Thoracic aorta (tissue), 2 donors: Measurements from ENCODE around the gene ZNF513. TPM values are rescaled to one million over a fixed set of nuclear protein-coding genes. Genes with fewer than 3 reads are reported as not detected.

Source experiments
- ATAC-seq: fragments of 150-250 bp; one replicate; pipeline ENCODE4 v1.8.0; 2017; ENCODE audit warnings: low read depth; ENCODE audit not compliant: insufficient number of reproducible peaks, low FRiP score
- DNase-seq: peaks from one replicate; pipeline ENCODE4 v3.0.0-alpha.2; 2020; ENCODE audit warnings: low spot score
- H3K27ac ChIP-seq, 2 donors: fragments of 200-600 bp; sonication (generic); 1 replicate in 1 of 2; 2 replicates in 1 of 2; pipeline ENCODE4 v1.5.1; 2016; ENCODE audit warnings: mild to moderate bottlenecking in 2 of 2, moderate library complexity in 2 of 2
- H3K27me3 ChIP-seq: fragments of 200-600 bp; sonication (generic); replicated peaks from 2 replicates; pipeline ENCODE4 v1.6.0; 2016; ENCODE audit warnings: mild to moderate bottlenecking; ENCODE audit not compliant: insufficient read depth
- H3K36me3 ChIP-seq: fragments of 200-600 bp; sonication (generic); one replicate; pipeline ENCODE4 v1.5.1; 2016
- H3K4me1 ChIP-seq, 2 donors: fragments of 200-600 bp; sonication (generic); 1 replicate in 1 of 2; 2 replicates in 1 of 2; pipeline versions ENCODE4 v1.5.1 to v1.6.0; 2016; ENCODE audit warnings: low read depth in 2 of 2, mild to moderate bottlenecking in 1 of 2; ENCODE audit not compliant: control insufficient read depth in 1 of 2
- H3K4me3 ChIP-seq: fragments of 200-600 bp; sonication (generic); 2 replicates; pipeline ENCODE4 v1.5.1; 2016; ENCODE audit warnings: mild to moderate bottlenecking
- H3K9me3 ChIP-seq: fragments of 200-600 bp; sonication (generic); 2 replicates; pipeline ENCODE4 v1.5.1; 2016
- total RNA-seq, 2 donors: library from RNA; depleted of rRNA; stranded (reverse); fragments of >200 nt; gene quantifications; one replicate each; pipeline versions ENCODE4 v1.1.0 to v1.2.3, GENCODE V29; 2016
- TF ChIP-seq, protein P1 (sequence below): fragments of 200-600 bp; sonication (generic); IDR thresholded peaks from one replicate; pipeline ENCODE4 v1.5.1; 2019; ENCODE audit warnings: antibody characterized with exemption

ZNF513 gene
- total RNA-seq, 2 donors from 2014 or later, result 10.7 to 10.9 TPM

DNA sequence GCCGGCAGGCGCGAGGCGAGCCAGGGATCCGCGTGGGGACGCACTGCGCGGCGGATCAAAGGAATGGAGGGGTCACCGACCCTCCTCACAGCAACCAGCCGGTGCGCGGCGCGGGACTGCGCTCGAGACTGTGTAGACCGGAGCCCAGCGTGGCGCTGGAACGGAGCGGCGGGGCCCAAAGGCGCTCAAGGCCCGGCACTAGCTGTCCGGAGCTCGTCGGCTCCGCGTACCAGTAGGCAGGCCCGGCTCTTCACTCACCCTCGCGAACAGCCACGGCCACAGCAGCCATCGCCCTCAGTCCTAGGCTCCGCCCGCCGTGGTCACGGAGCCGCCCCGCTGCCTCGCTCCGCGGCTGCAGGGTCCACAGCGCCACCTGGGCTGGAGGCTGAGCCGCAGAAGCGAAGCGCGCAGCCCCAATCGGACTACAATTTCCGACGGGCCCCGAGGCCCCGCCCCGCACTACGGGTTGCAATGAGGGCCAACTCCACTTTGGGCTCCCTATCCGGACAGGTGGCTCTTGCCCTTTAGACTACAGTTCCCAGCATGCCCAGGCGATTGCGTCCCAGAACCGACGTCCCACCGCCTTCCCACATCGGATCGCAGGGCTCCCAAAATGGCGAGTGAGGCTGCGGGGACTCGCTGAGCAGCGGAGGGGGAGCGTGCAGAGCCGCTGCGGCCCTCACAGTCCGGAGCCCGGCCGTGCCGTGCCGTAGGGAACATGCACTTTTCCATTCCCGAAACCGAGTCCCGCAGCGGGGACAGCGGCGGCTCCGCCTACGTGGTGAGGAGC is 10.3 kb downstream of the ZNF513 start, which contains the start of the genes EIF2B4 and SNX17:
Gene EIF2B4 (minus strand): TSS at position 313 of the 790 bp plus-strand sequence. CDS start 24 bp downstream, at position 289.
Gene SNX17 (plus strand): TSS at position 591 of the 790 bp plus-strand sequence. CDS start 128 bp downstream, at position 719.
- Histone ChIP-seq H3K9me3 (no peaks in the 10 kb centered on the region), H3K27me3 (no peaks in the 10 kb centered on the region), H3K4me3 (peak within 1 kb of the TSS; percentile 84), H3K27ac (peak within 1 kb of the TSS; percentile 88 to 92), H3K36me3 (peaks cover 57% of the 10 kb centered on the region), H3K4me1 (peaks cover 18 to 26% of the 10 kb centered on the region in 2 donors)
- TF ChIP-seq, protein P1, sequence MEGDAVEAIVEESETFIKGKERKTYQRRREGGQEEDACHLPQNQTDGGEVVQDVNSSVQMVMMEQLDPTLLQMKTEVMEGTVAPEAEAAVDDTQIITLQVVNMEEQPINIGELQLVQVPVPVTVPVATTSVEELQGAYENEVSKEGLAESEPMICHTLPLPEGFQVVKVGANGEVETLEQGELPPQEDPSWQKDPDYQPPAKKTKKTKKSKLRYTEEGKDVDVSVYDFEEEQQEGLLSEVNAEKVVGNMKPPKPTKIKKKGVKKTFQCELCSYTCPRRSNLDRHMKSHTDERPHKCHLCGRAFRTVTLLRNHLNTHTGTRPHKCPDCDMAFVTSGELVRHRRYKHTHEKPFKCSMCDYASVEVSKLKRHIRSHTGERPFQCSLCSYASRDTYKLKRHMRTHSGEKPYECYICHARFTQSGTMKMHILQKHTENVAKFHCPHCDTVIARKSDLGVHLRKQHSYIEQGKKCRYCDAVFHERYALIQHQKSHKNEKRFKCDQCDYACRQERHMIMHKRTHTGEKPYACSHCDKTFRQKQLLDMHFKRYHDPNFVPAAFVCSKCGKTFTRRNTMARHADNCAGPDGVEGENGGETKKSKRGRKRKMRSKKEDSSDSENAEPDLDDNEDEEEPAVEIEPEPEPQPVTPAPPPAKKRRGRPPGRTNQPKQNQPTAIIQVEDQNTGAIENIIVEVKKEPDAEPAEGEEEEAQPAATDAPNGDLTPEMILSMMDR, result peak; percentile 50
- ATAC-seq (peak; percentile 92), DNase-seq (peak; percentile 97)

DNA sequence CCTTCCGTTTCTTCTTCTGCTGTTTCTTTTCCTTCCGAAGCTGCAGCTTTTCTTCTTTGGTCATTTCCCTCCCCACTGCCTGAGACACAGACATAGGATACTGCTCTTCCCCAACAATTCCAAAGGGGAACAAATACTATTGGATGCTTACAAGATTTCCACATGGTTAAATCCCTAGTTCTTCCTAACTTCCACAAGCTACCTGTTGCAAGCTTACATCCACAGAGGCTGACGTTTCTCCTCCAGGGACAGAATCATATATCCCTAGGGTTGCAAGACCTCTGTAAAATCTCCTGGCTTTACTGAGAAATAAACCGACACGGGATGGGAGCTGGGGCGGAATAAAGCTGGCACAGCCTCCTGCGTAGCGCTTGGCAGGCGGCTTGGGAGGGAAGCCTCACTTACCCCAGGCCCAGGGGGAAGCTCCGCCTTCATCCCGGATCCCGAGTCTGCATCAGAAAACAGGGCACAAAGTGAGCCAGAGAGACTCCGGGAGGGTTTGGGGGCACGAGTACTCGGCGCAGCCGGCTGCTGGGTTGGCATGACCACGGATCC is 11.0 kb downstream of the ZNF513 start:
- ATAC-seq (peak; percentile 10), DNase-seq (no peak)
- Histone ChIP-seq H3K4me3 (peak overlapping the region; percentile 84), H3K36me3 (peaks cover 56% of the 10 kb centered on the region), H3K27ac (peak overlapping the region; percentile 86 to 92), H3K9me3 (no peaks in the 10 kb centered on the region), H3K27me3 (no peaks in the 10 kb centered on the region), H3K4me1 (peaks cover 18 to 26% of the 10 kb centered on the region in 2 donors)
- TF ChIP-seq, protein P1, result no peak

DNA sequence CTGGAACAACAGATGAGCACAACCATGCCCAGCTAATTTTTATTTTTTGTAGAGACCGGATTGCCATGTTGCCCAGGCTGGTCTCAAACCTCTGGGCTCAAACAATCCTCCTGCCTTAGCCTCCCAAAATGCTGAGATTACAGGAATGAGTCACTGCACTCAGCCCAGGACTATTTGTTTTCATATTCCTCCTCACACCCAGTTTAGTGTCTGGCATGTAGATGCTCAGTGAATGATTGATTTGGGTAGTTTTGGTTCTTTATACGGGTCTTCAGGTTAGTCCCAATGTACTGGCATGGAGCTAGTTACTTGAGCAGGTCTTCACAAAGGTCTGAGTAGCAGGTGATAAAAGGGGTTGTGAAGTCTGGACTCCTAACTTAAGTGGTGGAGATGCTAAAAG is 16.6 kb downstream of the ZNF513 start:
- TF ChIP-seq, protein P1, result no peak
- Histone ChIP-seq H3K9me3 (no peaks in the 10 kb centered on the region), H3K4me3 (no peak overlapping the region), H3K36me3 (peaks cover 46% of the 10 kb centered on the region), H3K27me3 (no peaks in the 10 kb centered on the region), H3K4me1 (peaks cover 4 to 7% of the 10 kb centered on the region in 2 donors), H3K27ac (no peak overlapping the region)
- DNase-seq (no peak), ATAC-seq (no peak)

DNA sequence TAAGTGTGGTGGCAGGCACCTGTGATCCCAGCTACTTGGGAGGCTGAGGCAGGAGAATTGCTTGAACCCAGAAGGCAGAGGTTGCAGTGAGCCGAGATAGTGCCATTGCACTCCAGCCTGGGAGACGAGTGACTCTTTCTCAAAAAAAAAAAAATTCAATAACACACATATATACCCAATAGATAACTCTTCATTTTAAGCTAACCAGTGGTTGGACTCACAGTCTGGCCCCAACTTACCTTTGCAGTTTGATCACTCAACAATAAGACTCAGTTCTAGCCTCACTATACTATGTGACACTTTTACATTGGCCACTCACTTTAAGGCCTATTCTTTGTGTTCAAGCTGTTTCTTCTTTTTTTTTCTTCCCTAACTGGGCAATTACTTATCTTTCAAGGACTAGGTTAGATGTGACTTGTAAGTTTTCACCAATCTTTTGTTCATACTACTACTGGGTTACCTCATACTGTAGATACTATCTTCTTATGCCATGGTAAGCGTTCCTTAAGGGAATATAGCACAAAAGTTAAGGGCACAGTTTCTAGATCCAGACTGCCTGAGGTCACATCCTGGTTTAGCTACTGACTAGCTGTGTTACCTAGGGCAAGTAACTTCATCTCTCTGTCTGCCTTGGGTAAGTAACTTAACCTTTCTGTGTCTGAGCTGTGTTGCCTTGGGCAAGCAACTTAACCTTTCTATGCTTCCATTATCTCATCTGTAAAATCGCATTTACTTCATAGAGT is 17.7 kb downstream of the ZNF513 start:
- no peak overlapping the region for H3K4me3 ChIP-seq
- H3K4me1 ChIP-seq, result peaks cover 6% of the 10 kb centered on the region in 2 donors
- ATAC-seq (no peak), DNase-seq (no peak)
- no peak overlapping the region for H3K27ac ChIP-seq
- TF ChIP-seq, protein P1, result no peak
- H3K36me3 ChIP-seq, result peaks cover 37% of the 10 kb centered on the region
- H3K9me3 ChIP-seq, result no peaks in the 10 kb centered on the region
- no peaks in the 10 kb centered on the region for H3K27me3 ChIP-seq
